Natural killer cell treated with Interleukin-12 subunit alpha and Interleukin-12 subunit beta and Interleukin-15 and Interleukin-18, amount 100 ng/mL, for 72 hours (primary cell): Measurements from ENCODE around the gene PLAA. TPM values are rescaled to one million over a fixed set of nuclear protein-coding genes. Genes with fewer than 3 reads are reported as not detected.
A peak's percentile ranks its signal among the peaks of the same experiment; 100 is the strongest.
"Not testable (repeated sequence)": the region's sequence is repeated elsewhere in the genome, so short reads cannot be mapped to it uniquely, and the experiment has no call there.

Experiments
- ATAC-seq, 2 donors: fragments of 150-1000 bp; cut with Tn5 transposase in 1 of 2; sonication (Bioruptor Pico), chemical (Tn5 transposase) in 1 of 2; 2 replicates each; pipeline ENCODE4 v1.10.0; 2021
- DNase-seq: peaks from one replicate; pipeline ENCODE4 v3.0.0; 2022; ENCODE audit warnings: low spot score
- H3K27ac Mint-ChIP-seq, 2 donors: 1 replicate in 1 of 2; 2 replicates in 1 of 2; pipeline ENCODE4 v1.8.0; 2022; ENCODE audit warnings: mixed read lengths in 2 of 2, mild to moderate bottlenecking in 1 of 2, moderate library complexity in 1 of 2
- H3K27me3 Mint-ChIP-seq, 2 donors: 1 replicate in 1 of 2; 2 replicates in 1 of 2; pipeline ENCODE4 v1.8.0; 2022; ENCODE audit warnings: mixed read lengths in 2 of 2
- H3K36me3 Mint-ChIP-seq: one replicate; pipeline ENCODE4 v1.8.0; 2022; ENCODE audit warnings: mixed read lengths
- H3K4me1 Mint-ChIP-seq, 2 donors: 1 replicate in 1 of 2; 2 replicates in 1 of 2; pipeline ENCODE4 v1.8.0; 2022; ENCODE audit warnings: low read depth in 2 of 2, mixed read lengths in 2 of 2, mild to moderate bottlenecking in 1 of 2
- H3K4me3 Mint-ChIP-seq: one replicate; pipeline ENCODE4 v1.8.0; 2022; ENCODE audit warnings: mixed read lengths
- H3K9me3 Mint-ChIP-seq: 2 replicates; pipeline ENCODE4 v1.8.0; 2022; ENCODE audit warnings: mixed read lengths
- total RNA-seq, 2 donors: library from RNA; stranded (reverse); gene quantifications; one replicate each; pipeline ENCODE4 v1.2.3, GENCODE V29; 2022

The PLAA gene
- total RNA-seq, 2 donors from 2014 or later = 42.5 to 47.2 TPM

DNA sequence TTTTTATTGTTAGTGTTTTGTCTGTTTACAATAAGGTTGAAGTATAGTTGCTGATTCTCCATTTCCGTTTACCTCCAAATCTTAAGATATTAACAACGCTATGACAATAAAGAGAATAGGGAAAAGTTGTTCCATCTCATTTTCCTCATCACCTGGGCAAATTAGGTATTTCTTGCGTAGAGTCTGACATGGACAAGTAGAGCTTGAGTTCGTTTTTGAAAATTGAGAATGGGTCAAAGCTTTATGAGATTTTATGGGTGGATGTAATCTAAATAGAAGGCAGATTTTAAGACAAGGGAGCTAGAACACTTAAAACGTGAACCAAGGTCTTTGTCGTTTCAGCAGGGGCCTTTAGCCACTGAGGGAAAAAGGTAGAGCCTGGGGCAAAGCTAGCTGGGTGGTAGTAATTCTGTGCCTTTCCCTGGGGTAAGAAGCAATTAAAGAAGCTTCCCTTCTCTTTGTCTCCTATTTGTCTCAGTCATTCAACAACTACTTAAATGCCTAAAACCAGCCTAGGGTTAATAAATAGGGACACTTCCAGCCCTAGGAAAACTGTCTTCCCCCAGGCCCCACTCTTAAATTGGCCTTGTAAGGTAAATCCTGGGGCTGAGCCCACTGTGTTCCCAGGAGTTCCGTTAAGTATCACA lies 53.9 kb downstream of the PLAA start:
- peak overlapping the region; percentile 93 for H3K4me3 Mint-ChIP-seq
- peaks cover 22 to 25% of the 10 kb centered on the region in 2 donors for H3K4me1 Mint-ChIP-seq
- H3K36me3 Mint-ChIP-seq = peaks cover 9% of the 10 kb centered on the region

DNA sequence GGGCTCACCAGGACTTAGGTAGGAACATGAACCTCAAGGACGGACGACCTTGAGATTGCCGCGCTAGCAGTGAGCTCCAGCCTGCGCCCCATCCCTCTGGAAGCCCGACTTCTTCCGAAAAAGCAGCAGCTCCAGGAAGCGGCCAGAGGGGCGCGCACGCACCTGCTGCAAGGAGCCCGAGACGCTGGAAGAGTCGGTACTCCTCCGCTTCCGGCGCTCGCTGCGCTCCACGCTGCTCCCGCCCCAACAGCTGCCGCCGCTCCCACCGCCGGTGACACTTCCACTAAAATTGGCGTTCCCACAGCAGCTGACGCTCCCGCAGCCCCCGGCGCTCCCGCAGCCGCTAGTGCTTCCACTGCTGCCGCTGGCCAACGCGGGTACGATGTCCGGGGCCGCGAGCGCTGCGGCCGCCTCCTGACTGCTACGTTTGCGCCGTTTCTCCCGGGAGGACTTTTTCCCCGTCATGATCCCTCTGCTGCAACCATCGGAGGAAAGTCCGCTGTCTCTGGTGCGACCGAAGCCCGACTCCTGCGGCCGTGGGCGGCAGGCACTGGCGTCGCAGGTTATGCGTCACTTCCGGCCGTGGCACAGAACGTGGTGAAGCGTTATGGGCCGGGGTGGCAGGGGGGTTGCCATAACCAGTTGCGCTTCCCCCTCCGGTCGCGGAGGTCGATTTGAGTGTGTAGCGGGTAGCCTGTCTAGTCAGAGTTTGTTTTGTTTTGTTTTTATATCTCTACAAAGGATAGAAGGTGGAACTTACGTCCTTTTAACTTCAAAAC lies 54.6 kb downstream of the PLAA start, which contains the start of gene CAAP1:
TSS of gene CAAP1 (minus strand) at position 552 of the 779 bp plus-strand sequence. CDS start at position 465, 87 bp downstream.
- Mint-ChIP-seq H3K4me1 (peaks cover 25 to 29% of the 10 kb centered on the region in 2 donors), H3K9me3 (peaks cover 3% of the 10 kb centered on the region), H3K36me3 (peaks cover 12% of the 10 kb centered on the region), H3K27me3 (no peaks in the 10 kb centered on the region), H3K27ac (peak within 1 kb of the TSS; percentile 88 to 100), H3K4me3 (peak within 1 kb of the TSS; percentile 93)
- DNase-seq = peak; percentile 96
- ATAC-seq = peak; percentile 96 to 97

More for the DNA sequence above, 53.9 kb downstream of the PLAA start:
- H3K27ac Mint-ChIP-seq = peak overlapping the region; percentile 88 to 100
- H3K9me3 Mint-ChIP-seq = peaks cover 3% of the 10 kb centered on the region
- DNase-seq = no peak
- H3K27me3 Mint-ChIP-seq = no peaks in the 10 kb centered on the region
- ATAC-seq = no peak

DNA sequence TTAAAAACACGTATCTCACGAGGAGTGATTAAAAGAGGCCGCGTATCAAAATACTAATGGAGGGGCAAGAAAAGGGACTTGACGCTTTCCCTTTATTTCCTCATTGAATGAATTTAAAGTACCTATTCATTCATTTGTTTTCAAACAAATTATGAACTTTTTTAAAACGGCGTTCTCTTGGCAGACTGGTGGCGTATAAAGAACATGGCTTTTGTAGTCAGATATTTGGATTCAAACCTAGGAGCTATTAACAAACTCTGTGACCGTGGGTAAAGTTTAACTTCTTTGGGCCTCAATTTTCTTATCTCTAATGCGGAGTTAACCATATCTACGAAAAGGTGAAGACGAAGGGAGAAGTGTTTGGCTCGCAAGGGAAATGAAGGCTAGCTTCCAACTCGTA lies 55.3 kb downstream of the PLAA start:
- Mint-ChIP-seq H3K27me3 (no peaks in the 10 kb centered on the region), H3K4me3 (peak overlapping the region; percentile 93), H3K27ac (peak overlapping the region; percentile 88 to 100), H3K4me1 (peaks cover 25 to 29% of the 10 kb centered on the region in 2 donors), H3K9me3 (peaks cover 3% of the 10 kb centered on the region), H3K36me3 (peaks cover 12% of the 10 kb centered on the region)
- ATAC-seq = no peak
- no peak for DNase-seq

DNA sequence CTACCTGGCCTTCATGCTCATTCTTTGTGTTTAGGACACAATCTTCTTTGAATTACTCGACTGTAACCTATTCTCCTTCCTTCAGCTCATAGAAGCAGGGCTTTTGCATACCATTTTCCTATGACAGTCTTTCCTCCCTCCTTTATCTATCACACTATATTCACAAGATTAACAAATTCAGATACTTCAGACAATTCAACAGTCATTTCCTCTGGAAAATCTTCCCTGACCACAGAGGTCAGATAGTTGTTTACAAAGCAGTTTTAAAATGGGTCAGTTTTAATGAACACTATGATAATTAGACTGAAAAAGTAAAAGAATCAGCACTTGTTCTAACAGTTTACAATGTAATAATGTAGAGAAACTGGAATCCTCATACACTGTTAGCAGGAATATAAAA lies 58.8 kb downstream of the PLAA start:
- H3K4me3 Mint-ChIP-seq = no peak overlapping the region

DNA sequence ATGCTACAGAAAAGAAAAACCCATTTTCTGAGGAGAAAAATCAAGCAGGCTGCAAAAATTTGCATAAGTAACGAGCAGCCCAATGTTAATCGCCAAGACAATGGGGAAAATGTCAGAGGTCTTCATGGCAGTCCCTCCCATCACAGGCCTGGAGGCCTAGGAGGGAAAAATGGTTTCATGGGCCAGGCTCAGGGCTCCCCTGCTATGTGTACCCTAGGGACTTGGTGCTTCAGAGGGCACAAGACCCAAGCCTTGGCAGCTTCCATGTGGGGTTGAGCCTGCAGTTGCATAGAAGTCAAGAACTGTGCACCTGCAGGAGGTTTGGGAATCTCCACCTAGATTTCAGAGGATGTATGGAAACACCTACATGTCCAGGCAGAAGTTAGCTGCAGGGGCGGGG lies 64.9 kb downstream of the PLAA start:
- peaks cover 37% of the 10 kb centered on the region for H3K36me3 Mint-ChIP-seq
- DNase-seq (no peak), ATAC-seq (no peak)
- H3K27me3 Mint-ChIP-seq = no peaks in the 10 kb centered on the region
- no peak overlapping the region for H3K4me3 Mint-ChIP-seq
- peaks cover 0 to 3% of the 10 kb centered on the region in 2 donors for H3K4me1 Mint-ChIP-seq
- no peak overlapping the region for H3K27ac Mint-ChIP-seq
- no peaks in the 10 kb centered on the region for H3K9me3 Mint-ChIP-seq

More for the DNA sequence above, 58.8 kb downstream of the PLAA start:
- peaks cover 14% of the 10 kb centered on the region for H3K36me3 Mint-ChIP-seq
- H3K27me3 Mint-ChIP-seq = no peaks in the 10 kb centered on the region
- H3K4me1 Mint-ChIP-seq = peaks cover 23 to 28% of the 10 kb centered on the region in 2 donors
- ATAC-seq (no peak), DNase-seq (no peak)
- H3K9me3 Mint-ChIP-seq = no peaks in the 10 kb centered on the region
- no peak overlapping the region for H3K27ac Mint-ChIP-seq

DNA sequence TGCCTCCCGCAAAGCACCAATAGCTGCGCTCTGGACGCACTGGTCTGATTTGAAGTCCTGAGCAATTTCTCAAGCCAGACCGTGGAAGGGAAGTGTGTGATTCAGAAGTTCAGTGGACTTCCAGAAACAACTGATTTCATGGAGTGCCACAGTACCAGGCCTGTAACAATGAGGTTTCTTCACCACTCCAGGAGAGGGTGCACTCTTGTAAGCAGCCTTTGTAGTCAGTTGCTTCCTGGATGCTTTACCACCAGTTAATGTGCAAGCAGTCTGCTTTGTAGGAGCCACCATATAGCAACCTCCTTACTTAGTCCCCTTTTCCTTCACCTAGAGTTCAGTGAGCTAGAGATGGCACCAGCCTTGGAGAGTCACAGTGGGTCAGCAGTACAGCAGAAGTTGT lies 66.8 kb downstream of the PLAA start:
- H3K27ac Mint-ChIP-seq = no peak overlapping the region
- H3K9me3 Mint-ChIP-seq = no peaks in the 10 kb centered on the region
- H3K4me1 Mint-ChIP-seq = peaks cover 0 to 3% of the 10 kb centered on the region in 2 donors
- H3K36me3 Mint-ChIP-seq = peaks cover 37% of the 10 kb centered on the region
- ATAC-seq = no peak
- DNase-seq = no peak
- no peaks in the 10 kb centered on the region for H3K27me3 Mint-ChIP-seq
- no peak overlapping the region for H3K4me3 Mint-ChIP-seq

DNA sequence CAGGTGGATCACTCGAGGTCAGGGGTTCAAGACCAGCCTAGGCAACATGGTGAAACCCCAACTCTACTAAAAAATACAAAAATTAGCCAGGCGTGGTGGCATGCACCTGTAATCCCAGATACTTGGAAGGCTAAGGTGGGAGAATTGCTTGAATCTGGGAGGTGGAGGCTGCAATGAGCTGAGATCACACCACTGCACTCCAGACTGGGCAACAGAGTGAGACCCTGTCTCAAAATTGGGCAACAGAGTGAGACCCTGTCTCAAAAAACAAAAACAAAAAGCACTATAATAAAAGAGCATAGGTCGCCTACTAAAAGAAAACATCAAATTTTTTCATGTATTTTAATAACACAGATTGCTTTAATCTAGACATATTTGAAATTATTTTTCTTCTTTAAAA lies 71.9 kb downstream of the PLAA start:
- peaks cover 21% of the 10 kb centered on the region for H3K36me3 Mint-ChIP-seq
- not testable (repeated sequence) for H3K9me3 Mint-ChIP-seq, H3K27ac Mint-ChIP-seq, H3K4me3 Mint-ChIP-seq, H3K4me1 Mint-ChIP-seq, ATAC-seq, H3K27me3 Mint-ChIP-seq, DNase-seq

DNA sequence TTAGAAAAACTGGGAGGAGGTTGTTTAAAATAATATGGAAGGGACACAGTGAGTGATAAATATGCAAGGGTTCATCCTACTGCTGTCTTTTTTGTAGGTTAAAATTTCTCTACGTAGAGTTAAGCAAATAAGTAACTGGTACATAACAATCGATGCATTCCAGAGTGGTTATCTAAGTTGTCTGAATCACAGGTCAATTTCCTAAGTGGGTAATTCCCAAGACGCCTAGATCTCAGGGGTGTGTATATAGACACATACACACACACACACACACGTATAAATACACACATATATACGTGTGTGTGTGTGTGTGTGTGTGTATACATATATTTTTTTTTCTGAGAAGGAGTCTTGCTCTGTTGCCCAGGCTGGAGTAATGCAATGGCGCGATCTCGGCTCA lies 76.8 kb downstream of the PLAA start:
- Mint-ChIP-seq H3K9me3 (no peaks in the 10 kb centered on the region), H3K27me3 (no peaks in the 10 kb centered on the region), H3K36me3 (no peaks in the 10 kb centered on the region), H3K4me1 (peaks cover 0 to 3% of the 10 kb centered on the region in 2 donors), H3K27ac (no peak overlapping the region), H3K4me3 (no peak overlapping the region)
- ATAC-seq (no peak), DNase-seq (no peak)

DNA sequence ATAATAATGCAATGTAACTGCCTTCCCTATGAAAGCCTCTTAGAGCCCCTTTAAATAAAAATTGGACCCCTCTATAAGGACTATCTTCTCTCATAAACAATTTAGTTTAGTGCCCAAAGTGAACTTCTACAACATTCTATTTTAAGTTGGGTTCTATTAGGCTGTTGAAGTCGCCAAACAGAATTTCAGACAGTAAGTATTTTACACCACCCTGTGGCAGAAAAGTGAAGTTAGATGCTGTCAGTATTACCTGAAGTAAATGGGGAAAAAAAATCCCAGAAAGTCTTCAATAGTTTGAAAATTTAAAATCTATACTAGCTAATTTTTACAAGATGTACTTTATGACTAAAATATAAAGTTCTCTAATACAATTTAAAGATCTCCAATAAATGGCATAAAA lies 84.0 kb downstream of the PLAA start:
- no peak overlapping the region for H3K27ac Mint-ChIP-seq
- H3K36me3 Mint-ChIP-seq = peaks cover 6% of the 10 kb centered on the region
- no peak for ATAC-seq

DNA sequence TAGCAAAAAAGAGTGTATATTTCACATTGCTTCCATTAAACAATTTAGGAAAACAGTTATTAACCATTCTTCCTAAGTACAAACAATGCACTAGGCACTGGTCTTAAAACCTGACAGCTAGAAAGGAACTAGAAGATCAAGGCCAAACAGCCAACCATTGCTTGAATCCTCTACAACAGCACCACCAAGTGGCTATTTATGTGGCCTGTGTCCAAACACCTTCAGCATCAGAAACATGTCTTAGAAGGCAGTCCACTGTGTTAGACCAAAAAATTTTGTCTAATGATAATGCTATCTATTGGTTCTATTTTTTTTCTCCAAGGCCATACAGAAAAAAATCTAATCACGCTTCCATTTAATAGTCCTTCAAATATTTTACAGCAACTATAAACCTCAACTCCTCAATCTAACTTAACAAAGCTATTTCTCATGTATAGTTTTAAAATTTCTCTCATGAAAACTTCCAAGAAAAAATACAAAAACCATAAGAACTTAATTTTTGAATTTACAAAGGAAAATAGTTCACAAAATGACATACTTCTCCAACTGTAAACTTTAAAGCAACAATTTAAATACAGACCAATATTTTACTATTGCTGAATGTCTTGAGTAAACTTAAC lies 90.5 kb downstream of the PLAA start:
- DNase-seq (no peak), ATAC-seq (no peak)
- Mint-ChIP-seq H3K36me3 (peaks cover 21% of the 10 kb centered on the region), H3K9me3 (no peaks in the 10 kb centered on the region), H3K4me1 (peaks cover 0 to 3% of the 10 kb centered on the region in 2 donors), H3K27ac (no peak overlapping the region), H3K4me3 (no peak overlapping the region), H3K27me3 (no peaks in the 10 kb centered on the region)

More for the DNA sequence above, 84.0 kb downstream of the PLAA start:
- no peak overlapping the region for H3K4me3 Mint-ChIP-seq
- H3K9me3 Mint-ChIP-seq = no peaks in the 10 kb centered on the region
- H3K4me1 Mint-ChIP-seq = peaks cover 0 to 1% of the 10 kb centered on the region in 2 donors
- H3K27me3 Mint-ChIP-seq = no peaks in the 10 kb centered on the region
- no peak for DNase-seq

Other genes starting within 250 kb of the PLAA start
- 10 to 100 TPM; 12.2 to 15.8 TPM for gene CAAP1, start 54.4 kb downstream of the PLAA start, total RNA-seq
- 10 to 100 TPM in 1 of 2 donors, 1 to 10 TPM in 1; 6.5 to 11.7 TPM for gene IFT74, start 9.2 kb upstream of the PLAA start, total RNA-seq
- gene LRRC19, start 58.4 kb upstream of the PLAA start, total RNA-seq = not detected
- not detected for gene TEK, start 162.0 kb upstream of the PLAA start, total RNA-seq